Suprapubic skin (tissue), 4 donors: ENCODE measurements around the gene C19orf12.

ENCODE experiments used
- CTCF ChIP-seq, 2 donors: fragments of 200-600 bp in 1 of 2; fragments of 450-650 bp in 1 of 2; sonication (generic) in 1 of 2; IDR thresholded peaks; one replicate each; pipeline ENCODE4 v1.5.1; 2016 to 2019; ENCODE audit warnings: antibody characterized with exemption in 2 of 2, mild to moderate bottlenecking in 1 of 2, moderate library complexity in 1 of 2
- POLR2A ChIP-seq, 2 donors: fragments of 450-650 bp; IDR thresholded peaks; one replicate each; pipeline ENCODE4 v1.6.1; 2017; ENCODE audit warnings: antibody characterized with exemption in 2 of 2, mild to moderate bottlenecking in 2 of 2, moderate library complexity in 2 of 2
- POLR2AphosphoS5 ChIP-seq, 3 donors: sonication (generic); formaldehyde crosslinking; IDR thresholded peaks; one replicate each; pipeline ENCODE4 v1.6.1; 2017; ENCODE audit warnings: antibody characterized with exemption in 3 of 3

GRCh38 chr19:29712744-29713516, 2.1 kb downstream of the C19orf12 start:
- TF ChIP-seq POLR2A (IDR thresholded peaks at IDR 0.05), result no peak
- TF ChIP-seq CTCF (IDR thresholded peaks at IDR 0.05), result no peak
- TF ChIP-seq POLR2AphosphoS5 (IDR thresholded peaks at IDR 0.05), result no peak
